Measurements from ENCODE around the gene DNAJB6.

DNA sequence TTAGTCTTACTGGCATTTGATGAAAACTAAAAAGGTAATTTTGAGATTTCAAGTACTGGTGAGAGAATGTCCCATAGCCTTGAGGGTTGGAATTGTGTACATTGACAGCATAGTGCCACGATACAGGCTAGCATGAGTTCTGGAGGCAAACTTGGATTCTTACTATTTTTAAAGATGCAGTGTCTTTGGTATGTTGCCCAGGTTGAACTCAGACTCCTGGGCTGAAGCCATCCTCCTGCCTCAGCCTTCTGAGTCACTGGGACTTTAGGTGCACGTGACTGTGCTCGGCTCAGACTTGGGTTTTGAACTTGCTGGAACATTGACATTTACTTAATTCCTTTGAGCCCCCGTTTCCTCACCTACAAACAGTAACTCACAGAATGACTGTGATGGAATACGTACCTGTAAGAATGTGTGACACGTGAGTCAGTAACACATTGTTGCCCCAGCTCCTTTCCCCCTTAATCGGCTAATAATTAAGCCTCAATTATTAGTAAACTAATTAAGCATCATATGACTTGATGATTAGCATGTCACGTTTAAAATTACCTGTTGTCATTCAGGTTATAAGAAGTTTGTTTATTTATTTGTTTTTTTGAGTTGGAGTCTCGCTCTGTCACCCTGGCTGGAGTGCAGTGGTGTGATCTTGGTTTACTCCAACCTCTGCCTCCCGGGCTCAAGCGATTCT lies 10.6 kb downstream of the DNAJB6 start:
- no peak for TF ChIP-seq POLR2A (IDR thresholded peaks at IDR 0.05)
- no peak for TF ChIP-seq POLR2AphosphoS5 (IDR thresholded peaks at IDR 0.05)

Measured in suprapubic skin (tissue), 4 donors.